Upper lobe of right lung (tissue), 1 donor: ENCODE measurements around the gene APMAP. TPM values are rescaled to one million over a fixed set of nuclear protein-coding genes. Genes with fewer than 3 reads are reported as not detected.

Experiments
- ATAC-seq: fragments of 200-7000 bp; cut with Tn5 transposase; one replicate; pipeline ENCODE4 v1.9.1; 2020; ENCODE audit warnings: mild to moderate bottlenecking, moderate library complexity
- DNase-seq: peaks from one replicate; pipeline ENCODE4 v3.0.0-alpha.2; 2020
- H3K27ac ChIP-seq: fragments of 200-600 bp; one replicate; pipeline ENCODE4 v1.8.0; 2022
- H3K27me3 ChIP-seq: fragments of 200-600 bp; one replicate; pipeline ENCODE4 v1.8.0; 2022; ENCODE audit warnings: mild to moderate bottlenecking
- H3K36me3 ChIP-seq: fragments of 200-600 bp; one replicate; pipeline ENCODE4 v1.8.0; 2022
- H3K4me1 ChIP-seq: fragments of 200-600 bp; one replicate; pipeline ENCODE4 v1.8.0; 2022
- H3K4me3 ChIP-seq: fragments of 200-600 bp; one replicate; pipeline ENCODE4 v1.8.0; 2022; ENCODE audit warnings: mild to moderate bottlenecking
- H3K9me3 ChIP-seq: fragments of 200-600 bp; one replicate; pipeline ENCODE4 v1.8.0; 2022
- intact Hi-C: fragments of 100-400 bp; cut with DNase I; formaldehyde crosslinking; loops from one replicate; pipeline ENCODE4 v1.11.0; 2022
- total RNA-seq: library from RNA; stranded (reverse); fragmentation: NEBNext Ultra II Directional; extraction: Animal tissue kit (Norgen Biotek cat#: 25700); gene quantifications from one replicate; pipeline ENCODE4 v1.2.1, GENCODE V29; 2021
- TF ChIP-seq, protein P1 (sequence below): fragments of 200-600 bp; IDR thresholded peaks from one replicate; pipeline ENCODE4 v1.8.0; 2022; ENCODE audit warnings: antibody characterized with exemption
- donor health status: DM: no; HTN: yes; CAD: no; lungs with severe emphysema.

Gene APMAP
- total RNA-seq, 1 donor from 2014 or later = 73.5 TPM

DNA sequence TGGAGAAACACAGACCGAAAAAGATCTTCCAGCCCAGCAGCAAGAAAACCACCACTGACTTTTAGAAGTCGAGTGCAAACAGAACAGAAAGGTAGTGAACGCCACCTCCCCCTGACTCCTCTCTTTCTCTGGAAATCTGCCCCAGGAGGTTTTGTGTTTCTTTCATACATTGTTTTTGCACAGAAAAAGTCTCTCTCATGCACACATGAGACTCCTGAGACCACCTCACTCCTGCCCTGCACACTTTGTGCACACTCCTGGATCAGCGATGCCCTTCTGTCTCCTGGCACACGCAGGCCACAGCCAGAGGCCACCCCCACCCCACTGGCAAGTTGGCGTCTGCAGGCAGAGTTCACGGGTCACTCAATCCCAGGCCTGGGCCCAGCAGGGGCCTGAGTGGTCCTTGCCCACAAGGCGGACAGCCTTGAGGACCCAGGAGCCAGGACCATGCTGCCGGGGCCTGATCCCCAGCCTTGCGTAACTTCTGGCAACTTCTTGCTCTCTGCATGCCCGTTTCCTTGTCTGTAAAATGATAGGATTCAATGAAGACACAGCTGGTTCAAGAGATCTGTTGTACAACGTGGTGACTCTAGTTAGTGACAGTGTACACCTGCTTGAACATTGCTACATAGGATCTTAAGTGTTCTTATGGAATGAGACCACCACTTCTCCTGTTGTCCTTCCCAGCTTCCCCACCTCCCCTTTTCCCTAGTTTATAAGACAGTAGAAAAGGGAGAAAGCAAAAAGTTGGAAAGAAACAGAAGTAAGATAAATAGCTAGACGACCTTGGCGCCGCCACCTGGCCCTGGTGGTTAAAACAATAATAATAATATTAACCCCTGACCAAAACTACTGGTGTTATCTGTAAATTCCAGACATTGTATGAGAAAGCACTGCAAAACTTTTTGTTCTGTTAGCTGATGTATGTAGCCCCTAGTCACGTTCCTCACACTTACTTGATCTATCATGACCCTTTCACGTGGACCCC, 73.7 kb downstream of the APMAP start:
- Histone ChIP-seq H3K36me3 (no peaks in the 10 kb centered on the region), H3K9me3 (no peaks in the 10 kb centered on the region), H3K4me3 (no peak overlapping the region), H3K27me3 (no peaks in the 10 kb centered on the region), H3K27ac (no peak overlapping the region), H3K4me1 (no peaks in the 10 kb centered on the region)
- intact Hi-C loops = no loop called here
- DNase-seq (peak; percentile 57), ATAC-seq (no peak)
- TF ChIP-seq, protein P1, sequence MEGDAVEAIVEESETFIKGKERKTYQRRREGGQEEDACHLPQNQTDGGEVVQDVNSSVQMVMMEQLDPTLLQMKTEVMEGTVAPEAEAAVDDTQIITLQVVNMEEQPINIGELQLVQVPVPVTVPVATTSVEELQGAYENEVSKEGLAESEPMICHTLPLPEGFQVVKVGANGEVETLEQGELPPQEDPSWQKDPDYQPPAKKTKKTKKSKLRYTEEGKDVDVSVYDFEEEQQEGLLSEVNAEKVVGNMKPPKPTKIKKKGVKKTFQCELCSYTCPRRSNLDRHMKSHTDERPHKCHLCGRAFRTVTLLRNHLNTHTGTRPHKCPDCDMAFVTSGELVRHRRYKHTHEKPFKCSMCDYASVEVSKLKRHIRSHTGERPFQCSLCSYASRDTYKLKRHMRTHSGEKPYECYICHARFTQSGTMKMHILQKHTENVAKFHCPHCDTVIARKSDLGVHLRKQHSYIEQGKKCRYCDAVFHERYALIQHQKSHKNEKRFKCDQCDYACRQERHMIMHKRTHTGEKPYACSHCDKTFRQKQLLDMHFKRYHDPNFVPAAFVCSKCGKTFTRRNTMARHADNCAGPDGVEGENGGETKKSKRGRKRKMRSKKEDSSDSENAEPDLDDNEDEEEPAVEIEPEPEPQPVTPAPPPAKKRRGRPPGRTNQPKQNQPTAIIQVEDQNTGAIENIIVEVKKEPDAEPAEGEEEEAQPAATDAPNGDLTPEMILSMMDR = no peak

DNA sequence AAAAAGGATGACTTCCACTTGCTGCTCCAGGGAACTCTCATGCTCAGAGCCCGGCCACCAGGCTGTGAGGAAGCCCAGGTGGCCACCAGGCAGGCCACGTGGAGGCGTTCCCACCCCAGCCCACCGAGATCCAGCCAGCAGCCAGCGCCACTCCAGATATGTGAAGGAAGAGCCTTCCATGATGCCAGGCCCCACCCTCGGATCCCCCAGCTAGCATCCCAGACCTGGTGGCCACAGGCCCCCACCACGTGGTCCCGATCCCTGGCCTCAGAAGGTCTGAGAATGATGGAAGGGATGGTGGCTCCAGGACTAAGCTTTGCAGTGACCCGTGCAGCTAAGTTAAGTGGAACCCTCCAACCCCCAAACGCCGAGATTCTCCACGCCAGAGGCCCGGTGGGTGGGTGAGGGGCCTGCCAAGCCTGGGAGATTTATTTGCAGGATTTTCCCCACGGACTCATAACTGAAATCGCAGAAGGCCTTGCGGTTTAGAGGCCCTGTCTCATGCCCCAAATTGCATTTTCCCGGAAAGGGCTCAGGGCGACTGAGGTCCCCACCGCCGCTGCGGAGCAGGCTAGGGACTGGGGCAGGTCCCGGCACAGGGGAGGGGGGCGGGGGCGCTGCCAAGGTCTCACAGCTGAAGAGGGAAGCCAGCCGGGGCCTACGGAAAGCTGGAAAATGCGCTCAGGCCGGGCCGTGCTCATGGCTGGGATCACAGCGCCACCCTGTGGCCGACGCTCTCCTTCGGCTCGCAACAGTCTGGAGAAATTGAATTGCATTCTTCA, 74.6 kb downstream of the APMAP start:
- TF ChIP-seq, protein P1 = peak; percentile 84
- no peaks in the 10 kb centered on the region for H3K27me3 ChIP-seq
- H3K4me1 ChIP-seq = no peaks in the 10 kb centered on the region
- no peak overlapping the region for H3K4me3 ChIP-seq
- intact Hi-C loops = no loop called here
- DNase-seq (peak; percentile 83), ATAC-seq (peak; percentile 96)
- H3K36me3 ChIP-seq = no peaks in the 10 kb centered on the region
- no peak overlapping the region for H3K27ac ChIP-seq
- no peaks in the 10 kb centered on the region for H3K9me3 ChIP-seq

DNA sequence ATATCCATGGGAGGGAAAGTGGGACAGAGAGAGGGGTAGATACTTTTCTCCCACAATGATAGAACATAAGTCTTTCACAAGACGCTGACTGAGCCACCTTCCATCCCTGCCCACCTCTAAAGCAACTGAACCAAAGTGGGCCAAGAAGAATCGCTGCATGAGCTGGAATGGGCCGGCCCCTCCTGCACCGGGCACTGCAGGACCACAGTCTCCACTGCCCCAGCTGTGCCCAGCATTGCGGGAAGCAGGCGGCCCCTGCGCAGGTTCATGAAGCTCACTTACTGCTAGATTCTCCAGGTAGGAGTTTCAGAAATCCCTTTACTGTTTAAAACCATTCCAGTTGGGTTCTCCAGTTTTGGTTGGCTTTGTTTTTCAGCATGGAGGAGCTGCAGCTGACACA, 75.5 kb downstream of the APMAP start:
- intact Hi-C loops = no loop called here
- H3K9me3 ChIP-seq = no peaks in the 10 kb centered on the region

DNA sequence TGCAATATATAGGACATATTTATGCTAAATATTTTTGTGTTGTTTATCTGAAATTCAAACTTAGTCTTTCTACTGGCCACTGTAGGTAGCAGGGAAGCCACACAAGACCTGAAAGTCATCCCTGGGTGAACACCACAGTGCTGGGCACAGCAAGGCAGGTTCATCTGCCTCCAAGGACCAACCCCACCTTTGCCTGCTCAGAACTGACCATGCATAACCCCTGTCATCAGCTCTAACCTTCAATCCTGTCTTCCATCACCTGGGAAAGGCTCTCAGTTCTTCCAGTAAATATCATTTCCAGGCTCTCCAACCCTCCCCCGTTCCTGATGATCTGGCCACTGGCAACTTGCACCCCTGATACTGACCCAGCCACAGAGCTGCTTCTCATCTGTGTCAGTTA, 76.1 kb downstream of the APMAP start:
- ATAC-seq = no peak
- DNase-seq = no peak
- Histone ChIP-seq H3K27ac (no peak overlapping the region), H3K27me3 (no peaks in the 10 kb centered on the region), H3K9me3 (no peaks in the 10 kb centered on the region), H3K4me1 (no peaks in the 10 kb centered on the region), H3K36me3 (no peaks in the 10 kb centered on the region), H3K4me3 (no peak overlapping the region)
- intact Hi-C loops = no loop called here
- TF ChIP-seq, protein P1 = no peak

More for the DNA sequence above, 75.5 kb downstream of the APMAP start:
- DNase-seq = peak; percentile 46
- H3K27ac ChIP-seq = no peak overlapping the region
- no peaks in the 10 kb centered on the region for H3K36me3 ChIP-seq
- H3K27me3 ChIP-seq = no peaks in the 10 kb centered on the region
- H3K4me3 ChIP-seq = no peak overlapping the region
- no peak for ATAC-seq
- no peaks in the 10 kb centered on the region for H3K4me1 ChIP-seq
- TF ChIP-seq, protein P1 = no peak

DNA sequence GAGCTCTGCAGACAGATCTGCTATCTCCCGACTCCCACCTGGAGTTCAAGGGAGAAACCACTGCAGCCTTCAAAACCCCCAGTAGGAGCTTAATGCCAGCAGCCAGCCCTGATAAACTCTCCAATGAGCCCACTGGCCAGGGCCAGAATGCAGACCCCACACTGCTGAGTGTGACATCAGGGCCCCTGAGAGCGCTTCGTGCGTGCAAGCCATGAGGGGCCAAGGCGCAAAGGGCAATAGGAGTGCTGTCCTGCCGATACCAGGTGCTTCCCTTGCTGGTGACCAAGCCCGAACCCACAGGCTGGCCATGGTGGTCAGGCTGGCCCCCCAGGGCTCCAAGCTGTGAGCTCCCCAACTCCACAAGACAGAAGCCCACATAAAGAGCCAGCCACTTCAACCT, 76.7 kb downstream of the APMAP start:
- Histone ChIP-seq H3K27me3 (no peaks in the 10 kb centered on the region), H3K9me3 (no peaks in the 10 kb centered on the region), H3K4me3 (no peak overlapping the region), H3K4me1 (no peaks in the 10 kb centered on the region), H3K36me3 (no peaks in the 10 kb centered on the region), H3K27ac (no peak overlapping the region)
- intact Hi-C loops = no loop called here
- DNase-seq = peak; percentile 51
- no peak for ATAC-seq
- TF ChIP-seq, protein P1 = no peak
